Right lobe of liver (tissue), 4 donors: ENCODE results near the gene CCDC178.

Source experiments
- CTCF ChIP-seq, 4 donors: fragments of 200-600 bp in 3 of 4; fragments of 450-650 bp in 1 of 4; IDR thresholded peaks; one replicate each; pipeline versions ENCODE4 v1.5.1 to v1.8.0; 2016 to 2022; ENCODE audit warnings: antibody characterized with exemption in 4 of 4, mild to moderate bottlenecking in 2 of 4
- POLR2A ChIP-seq: fragments of 450-650 bp; IDR thresholded peaks from one replicate; pipeline ENCODE4 v1.6.1; 2017; ENCODE audit warnings: antibody characterized with exemption, mild to moderate bottlenecking
- donor health status: DM: no; HTN: no; CAD: no.
- donor health status: DM: no; HTN: no; CAD: no.
- donor health status: DM: no; HTN: yes; CAD: no.

- no peak for TF ChIP-seq CTCF (IDR thresholded peaks at IDR 0.05)
- no peak for TF ChIP-seq POLR2A
These were observed 442.2 kb downstream of the CCDC178 start for GRCh38 chr18:32998285-32998684.
